Loucy (cell line): Measurements from ENCODE around the gene TRPV5.

Source experiments
- EZH2phosphoT487 ChIP-seq: fragments of 200-600 bp; IDR thresholded peaks from 2 replicates; pipeline ENCODE4 v1.6.1; 2018; ENCODE audit warnings: antibody characterized with exemption, mild to moderate bottlenecking, moderate library complexity, borderline replicate concordance
- TF ChIP-seq, protein P1 (sequence below): fragments of 200-600 bp; sonication (generic); conservative IDR thresholded peaks from 2 replicates; pipeline ENCODE4 v1.5.1; 2014; ENCODE audit warnings: mild to moderate bottlenecking, antibody characterized with exemption, low read length

GRCh38 chr7:142883145-142883544 lies 50.4 kb downstream of the TRPV5 start:
- TF ChIP-seq, protein P1, sequence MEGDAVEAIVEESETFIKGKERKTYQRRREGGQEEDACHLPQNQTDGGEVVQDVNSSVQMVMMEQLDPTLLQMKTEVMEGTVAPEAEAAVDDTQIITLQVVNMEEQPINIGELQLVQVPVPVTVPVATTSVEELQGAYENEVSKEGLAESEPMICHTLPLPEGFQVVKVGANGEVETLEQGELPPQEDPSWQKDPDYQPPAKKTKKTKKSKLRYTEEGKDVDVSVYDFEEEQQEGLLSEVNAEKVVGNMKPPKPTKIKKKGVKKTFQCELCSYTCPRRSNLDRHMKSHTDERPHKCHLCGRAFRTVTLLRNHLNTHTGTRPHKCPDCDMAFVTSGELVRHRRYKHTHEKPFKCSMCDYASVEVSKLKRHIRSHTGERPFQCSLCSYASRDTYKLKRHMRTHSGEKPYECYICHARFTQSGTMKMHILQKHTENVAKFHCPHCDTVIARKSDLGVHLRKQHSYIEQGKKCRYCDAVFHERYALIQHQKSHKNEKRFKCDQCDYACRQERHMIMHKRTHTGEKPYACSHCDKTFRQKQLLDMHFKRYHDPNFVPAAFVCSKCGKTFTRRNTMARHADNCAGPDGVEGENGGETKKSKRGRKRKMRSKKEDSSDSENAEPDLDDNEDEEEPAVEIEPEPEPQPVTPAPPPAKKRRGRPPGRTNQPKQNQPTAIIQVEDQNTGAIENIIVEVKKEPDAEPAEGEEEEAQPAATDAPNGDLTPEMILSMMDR = no peak
- TF ChIP-seq EZH2phosphoT487 = no peak
